Kidney tubule cell (primary cell): ENCODE data around the gene RIPK4.

Experiments
- DNase-seq: peaks from one replicate; pipeline ENCODE4 v3.0.0-alpha.2; 2018; ENCODE audit warnings: low spot score

The RIPK4 gene

GRCh38 chr21:41753006-41753898, 13.6 kb downstream of the RIPK4 start:
- DNase-seq, result no peak

DNA sequence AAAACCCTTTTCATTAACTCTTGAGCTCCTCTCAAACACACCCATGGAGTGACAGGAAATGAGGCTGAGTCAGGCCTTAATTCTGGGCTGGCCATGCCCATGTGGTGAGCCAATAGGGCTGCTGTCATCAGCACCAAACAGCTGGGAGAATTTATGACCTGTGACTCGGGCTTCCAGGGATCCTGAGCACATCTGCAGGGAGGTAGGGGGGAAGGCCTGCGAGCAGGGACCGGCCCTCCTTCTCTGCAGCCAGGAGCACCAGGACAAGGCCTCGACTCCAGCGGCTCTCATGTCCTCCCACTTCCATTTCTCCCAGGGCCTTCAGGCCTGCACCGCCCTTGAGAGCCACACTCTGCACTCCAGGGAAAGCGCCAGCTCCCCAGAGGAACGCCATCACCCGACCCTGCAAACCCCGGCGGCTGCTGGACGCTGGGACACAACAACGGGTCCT, 14.6 kb downstream of the RIPK4 start:
- peak; percentile 79 for DNase-seq

DNA sequence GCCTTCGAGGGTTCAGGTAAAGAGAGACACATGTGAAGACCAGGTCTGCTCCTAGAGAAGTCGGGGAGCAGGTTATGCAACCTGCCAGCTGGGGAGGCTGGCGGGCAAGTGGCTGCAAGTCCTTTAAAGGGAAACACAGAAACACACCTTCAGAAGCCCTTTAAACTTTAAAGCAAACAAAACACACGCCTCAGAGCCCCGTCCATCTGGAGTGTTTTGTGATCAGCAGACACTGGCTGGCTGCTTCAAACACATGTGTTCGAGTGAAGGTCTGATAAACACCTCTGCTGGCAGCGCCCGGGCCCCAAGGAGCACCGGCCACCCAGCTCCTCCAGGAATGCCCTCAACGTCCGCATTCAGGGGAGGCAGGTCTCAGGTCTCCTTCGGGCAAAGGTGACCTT, 15.2 kb downstream of the RIPK4 start:
- peak; percentile 8 for DNase-seq

DNA sequence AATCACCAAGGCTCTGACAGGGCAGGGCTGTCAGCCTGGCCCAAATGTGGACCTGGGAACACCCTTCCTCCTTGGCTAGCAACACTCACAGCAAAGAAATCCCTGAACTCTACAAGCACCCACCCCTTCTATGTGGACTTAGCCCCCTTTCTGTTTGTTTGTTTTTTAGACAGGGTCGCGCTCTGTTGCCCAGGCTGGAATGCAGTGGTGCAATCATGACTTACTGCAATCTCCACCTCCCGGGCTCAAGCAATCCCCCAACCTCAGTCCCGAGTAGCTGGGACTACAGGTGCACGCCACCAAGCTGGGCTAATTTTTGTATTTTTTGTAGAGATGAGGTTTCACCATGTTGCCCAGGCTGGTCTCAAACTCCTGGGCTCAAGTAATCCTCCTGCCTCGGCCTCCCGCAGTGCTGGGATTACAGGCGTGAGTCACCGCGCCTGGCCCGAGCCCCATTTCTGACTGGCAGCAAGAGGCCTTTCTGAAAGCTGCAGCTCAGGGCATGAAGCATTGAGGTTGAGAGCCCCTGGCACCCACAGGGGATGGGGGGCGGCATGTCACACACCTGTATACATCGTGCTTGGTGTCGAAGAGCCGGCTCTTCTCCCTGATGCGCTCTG, 16.2 kb downstream of the RIPK4 start:
- DNase-seq, result peak; percentile 48

GRCh38 chr21:41750051-41750450, 16.8 kb downstream of the RIPK4 start:
- peak; percentile 68 for DNase-seq

GRCh38 chr21:41749286-41749685, 17.6 kb downstream of the RIPK4 start:
- DNase-seq, result no peak

DNA sequence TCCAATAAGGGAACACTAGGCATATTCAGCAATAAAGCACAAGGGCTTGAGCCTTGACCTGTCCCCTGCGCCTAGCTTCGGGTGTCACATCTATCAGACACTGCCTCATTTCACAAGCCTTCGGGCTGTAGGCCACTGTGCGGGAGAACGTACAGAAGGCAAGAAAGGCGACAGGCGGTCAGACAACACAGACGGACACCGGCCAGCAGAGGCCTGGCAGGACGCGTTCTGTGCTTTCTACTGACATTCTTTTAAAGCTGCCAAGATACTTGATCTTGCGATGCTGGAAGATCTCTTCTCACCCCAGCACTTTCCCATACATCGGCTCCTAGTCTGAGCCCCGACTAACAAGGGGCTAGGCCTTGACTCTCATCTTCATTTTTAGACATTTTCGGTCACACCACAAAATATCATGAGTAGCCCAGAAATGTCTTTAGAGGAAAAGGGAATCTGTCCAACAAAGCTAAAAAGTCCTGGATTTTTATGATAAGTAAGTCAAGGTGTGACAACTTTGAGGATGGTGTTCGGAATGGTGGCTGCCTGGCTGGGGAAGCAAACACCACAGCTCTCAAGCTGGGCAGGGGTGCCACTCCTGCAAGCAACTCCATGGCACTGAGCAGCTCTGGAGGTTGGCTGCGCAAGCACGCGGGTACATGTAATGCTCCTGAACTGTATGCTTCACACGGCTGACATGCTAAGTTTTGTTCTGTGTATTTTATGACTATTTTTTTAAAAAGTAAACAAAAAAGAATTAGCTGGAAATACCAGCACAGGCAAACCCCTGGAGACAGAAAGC, 18.7 kb downstream of the RIPK4 start:
- no peak for DNase-seq

- no peak for DNase-seq
Measured at GRCh38 chr21:41746744-41747006, 20.2 kb downstream of the RIPK4 start.

DNA sequence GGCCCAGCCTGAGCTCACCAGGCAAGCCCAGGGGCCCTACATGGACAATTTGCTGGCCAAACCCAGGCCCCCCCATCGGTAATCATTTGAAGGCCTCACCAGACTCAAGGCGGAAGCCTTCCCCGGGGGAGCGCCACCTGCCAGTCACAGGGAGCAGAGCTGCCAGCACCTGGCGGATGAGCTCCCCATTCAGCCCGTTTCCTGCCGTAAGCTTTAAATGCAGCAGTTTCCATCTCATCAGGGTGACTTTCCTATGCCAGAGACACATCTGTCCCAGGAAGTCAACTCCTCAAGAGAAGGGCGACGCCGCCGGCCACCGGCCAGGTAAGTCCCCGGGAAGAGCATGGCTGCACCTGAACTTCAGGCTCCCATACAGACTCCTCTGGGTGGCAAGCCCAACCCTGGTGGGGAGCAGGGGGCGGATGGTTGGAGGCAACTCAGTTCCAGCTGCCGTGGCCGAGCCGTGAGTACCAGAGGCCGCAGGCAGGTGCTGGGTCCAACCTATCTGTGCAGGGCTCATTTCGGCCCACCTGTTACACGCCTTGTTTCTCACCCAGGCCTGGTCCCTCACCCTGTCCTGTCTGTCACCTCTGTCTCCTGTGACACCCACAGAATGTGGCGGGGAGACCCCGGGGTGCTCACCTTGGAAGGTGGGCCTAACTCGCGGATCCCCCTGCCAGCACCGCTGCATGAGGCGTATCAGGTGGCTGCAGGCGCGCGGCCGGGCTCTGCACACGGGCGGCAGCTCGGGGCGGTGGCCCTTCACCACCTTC, 20.7 kb downstream of the RIPK4 start:
- no peak for DNase-seq

- no peak for DNase-seq
Measured at GRCh38 chr21:41745026-41745820, 21.6 kb downstream of the RIPK4 start.

DNA sequence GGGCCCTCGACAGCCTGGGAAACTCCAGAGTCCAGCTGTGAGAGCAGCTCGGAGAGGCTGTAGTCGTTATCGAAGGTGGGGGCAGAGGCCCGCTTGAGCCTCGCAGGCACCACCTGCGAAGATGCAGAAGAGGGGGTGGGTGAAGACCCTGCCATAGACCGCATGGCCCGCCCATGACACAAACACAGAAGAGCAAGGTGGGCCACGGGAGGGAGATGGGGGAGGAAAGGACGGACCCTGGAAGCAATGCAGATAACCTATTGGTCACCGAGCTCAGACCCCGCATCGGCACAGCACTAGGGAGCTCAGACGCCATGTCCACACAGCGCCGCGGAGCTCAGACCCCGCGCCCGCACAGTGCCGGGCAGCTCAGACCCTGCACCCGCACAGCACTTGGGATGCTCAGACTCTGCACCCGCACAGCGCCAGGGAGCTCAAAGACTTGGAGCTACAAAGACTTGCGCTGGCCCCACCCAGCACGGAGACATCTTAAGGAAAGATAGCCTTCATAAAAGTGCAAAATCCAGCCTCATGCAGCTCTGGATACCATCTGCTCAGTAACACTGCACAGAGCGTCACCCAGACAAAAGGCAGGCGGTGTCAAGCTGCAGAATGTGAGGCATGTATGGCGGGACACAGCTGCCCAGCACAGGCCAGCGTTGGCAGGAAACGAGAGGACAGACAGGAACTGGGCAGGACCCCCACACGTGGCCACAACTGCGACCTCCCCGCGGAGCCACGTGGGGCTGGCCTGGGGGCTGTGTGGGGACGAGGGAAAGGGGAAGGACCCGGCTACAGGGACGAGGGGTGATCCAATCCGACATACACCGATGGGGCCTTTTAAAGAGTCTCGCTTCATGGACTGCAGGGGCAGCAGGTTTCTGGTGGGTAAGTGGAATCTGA, 22.6 kb downstream of the RIPK4 start:
- DNase-seq, result no peak

DNA sequence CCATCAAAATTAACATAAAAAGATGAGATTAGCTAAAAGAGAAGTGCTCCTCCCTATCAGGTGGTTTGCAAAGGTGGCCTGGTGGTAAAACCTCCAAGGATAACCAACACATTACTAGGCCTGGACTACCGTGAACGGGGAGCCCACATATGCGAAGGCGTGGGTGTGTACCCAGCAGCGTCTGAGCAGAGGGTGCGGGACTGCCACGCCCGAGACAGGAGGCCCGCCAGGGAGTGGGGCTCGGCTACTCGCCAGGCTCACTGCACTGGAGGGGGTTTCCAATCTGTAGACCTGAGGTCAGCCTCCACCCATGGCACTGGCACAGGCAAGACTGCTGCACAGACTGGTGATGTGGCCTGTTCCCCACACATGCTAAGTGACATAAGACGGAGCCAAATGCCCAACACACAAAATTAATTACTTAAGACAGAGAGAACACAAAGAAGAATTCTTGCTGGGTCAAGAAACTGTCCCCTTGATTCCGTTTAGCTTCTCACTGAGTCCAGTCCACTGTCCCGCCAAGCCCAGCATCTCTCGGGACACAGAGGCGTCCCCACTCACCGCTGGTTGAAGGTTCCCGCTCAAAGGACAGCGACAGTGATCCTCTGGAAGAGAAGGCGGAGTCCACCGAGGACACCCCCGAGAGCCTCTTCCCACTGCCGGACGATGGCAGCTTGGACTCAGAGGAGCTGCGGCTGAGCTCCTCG, 23.4 kb downstream of the RIPK4 start:
- DNase-seq, result no peak

DNA sequence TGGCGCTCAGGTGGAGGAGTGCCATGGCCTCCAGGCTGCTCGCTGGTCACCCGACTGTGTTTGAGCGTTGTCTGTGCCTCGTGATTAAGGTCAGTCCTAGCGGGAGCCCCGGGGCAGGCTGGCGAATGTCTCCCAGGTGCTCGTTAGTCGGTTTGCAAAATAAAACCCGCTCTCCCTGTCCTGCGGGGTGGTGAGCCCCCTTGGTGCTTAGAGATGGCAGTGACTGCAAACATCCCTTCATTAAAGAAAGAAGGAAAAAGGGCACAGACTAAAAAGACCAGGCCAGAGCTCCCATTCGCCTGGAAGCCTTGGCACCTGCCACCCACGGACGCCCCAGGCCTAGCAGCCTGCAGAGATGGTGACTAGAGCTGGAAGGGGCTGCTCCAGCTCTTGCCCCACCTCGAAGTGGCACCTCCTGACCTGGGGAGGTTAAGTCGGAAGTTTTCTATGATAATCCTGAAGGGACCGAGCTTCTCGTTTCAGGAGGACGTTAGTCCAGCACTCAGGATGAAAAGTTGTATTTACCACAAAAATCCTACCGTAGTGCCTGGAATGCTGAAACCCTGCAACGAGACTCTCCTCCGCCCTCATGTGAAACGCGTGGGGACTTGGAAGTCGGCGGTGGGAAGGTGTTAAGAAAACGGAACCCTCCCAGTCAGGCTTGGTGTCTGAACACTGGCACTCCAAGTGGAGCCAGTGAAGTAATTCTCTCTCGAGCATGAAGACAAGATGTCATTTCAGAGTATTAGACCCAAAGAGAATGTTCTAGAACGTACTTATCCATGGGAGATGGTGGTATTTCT, 24.6 kb downstream of the RIPK4 start:
- no peak for DNase-seq

DNA sequence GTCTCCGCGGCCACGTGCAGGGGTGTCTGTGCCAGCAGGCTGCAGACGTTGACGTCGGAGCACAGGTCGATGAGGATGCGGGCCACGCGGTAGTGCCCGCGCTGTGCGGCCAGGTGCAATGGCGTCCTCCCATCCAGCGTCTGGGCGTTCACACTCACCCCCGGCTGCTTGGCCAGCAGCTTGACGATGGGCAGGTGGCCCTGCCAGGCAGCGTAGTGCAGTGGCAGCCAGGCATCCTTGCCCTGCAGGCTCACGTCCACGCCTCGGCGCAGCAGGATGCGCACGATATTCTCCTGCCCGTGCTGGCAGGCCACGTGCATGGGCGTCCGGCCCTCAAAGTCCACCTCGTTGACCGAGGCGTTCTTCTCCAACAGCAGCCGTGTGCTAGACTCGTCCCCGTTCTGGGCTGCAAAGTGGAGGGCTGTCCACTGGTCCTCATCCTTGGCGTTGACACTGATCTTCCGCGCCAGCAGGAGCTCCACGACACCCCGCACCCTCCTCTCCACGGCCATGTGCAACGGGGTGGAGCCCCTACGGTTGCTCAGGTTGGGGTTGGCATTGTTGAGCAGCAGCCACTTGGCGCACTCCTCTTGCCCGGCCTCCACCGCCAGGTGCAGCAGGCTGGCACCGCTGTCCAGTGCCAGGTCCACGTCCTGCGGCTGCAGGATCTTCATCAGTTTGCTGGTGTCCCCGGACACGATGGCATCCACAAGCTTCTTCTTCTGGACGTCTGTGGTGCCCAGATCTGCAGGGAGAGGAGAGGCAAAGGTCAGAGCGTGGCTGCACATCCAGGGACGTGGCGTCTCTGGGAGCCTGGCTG, 25.4 kb downstream of the RIPK4 start:
- no peak for DNase-seq

DNA sequence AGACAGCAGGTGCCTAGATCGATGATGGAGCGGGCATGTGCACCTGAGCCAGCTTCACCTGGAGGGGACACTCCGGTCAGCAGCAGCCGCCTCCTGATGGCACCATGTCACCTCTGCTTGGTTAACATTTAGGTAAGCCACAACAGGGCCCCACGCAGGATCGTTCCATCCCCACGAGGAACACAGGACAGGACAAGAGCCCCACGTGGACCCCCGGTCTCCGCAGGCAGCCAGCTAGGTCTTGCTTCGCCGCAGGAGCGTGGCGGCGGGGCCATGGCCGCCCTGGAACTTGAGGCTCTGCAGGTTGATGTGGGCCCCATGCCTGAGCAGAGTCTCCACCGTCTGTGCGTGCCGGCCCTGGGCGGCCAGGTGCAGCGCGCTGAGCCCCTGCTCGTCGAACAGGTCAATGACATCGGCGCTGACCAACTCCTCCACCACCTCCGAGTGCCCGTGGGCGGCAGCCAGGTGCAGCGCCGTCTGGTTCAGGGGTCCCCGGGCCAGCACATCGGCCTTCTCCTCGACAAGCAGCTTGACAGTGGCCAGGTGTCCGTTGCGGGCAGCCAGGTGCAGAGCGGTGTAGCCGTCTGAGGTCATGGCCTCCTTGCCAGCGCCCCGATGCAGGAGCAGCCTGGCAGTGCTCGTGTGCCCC, 26.1 kb downstream of the RIPK4 start:
- DNase-seq, result no peak

- DNase-seq, result no peak
Measured at GRCh38 chr21:41739936-41740335, 26.9 kb downstream of the RIPK4 start.

DNA sequence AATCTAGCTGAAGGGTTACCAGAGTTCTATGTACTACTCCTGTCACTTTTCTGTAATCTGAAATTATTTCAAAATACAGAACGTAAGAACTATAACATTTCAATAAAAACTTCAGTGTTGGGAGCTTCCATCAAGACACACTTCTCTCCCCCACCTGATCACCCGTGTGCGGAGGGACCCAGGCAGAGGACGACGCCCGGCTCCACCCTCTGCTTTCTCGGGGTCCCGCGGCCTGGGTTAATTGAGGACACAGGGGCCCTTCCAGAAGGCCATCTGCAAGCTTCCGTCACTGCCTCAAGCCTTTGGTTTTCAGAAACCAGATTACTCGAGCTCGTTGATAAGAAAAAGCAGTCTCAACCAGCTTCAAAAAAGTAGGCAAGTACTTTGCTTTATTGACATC, 27.8 kb downstream of the RIPK4 start:
- DNase-seq, result no peak
